Measurements from ENCODE around the gene TAS2R60. TPM values are rescaled to one million over a fixed set of nuclear protein-coding genes. Genes with fewer than 3 reads are reported as not detected.

Gene TAS2R60
- total RNA-seq, 1 experiment from 2014 or later: not detected

GRCh38 chr7:143492799-143493739 is 49.8 kb downstream of the TAS2R60 start:
- Histone ChIP-seq H3F3A (ENCODE audit: insufficient read depth, low read depth) (no peaks in the 10 kb centered on the region), H3K27me3 (ENCODE audit: insufficient read depth, low read depth) (no peaks in the 10 kb centered on the region), H2AFZ (no peak overlapping the region), H3K79me2 (ENCODE audit: low read depth) (no peaks in the 10 kb centered on the region), H3K4me3 (no peak overlapping the region), H3K4me2 (no peak overlapping the region), H3K9me2 (ENCODE audit: insufficient read depth) (no peaks in the 10 kb centered on the region; the same call in 1 of the 2 replicates), H3K27ac (no peak overlapping the region), H3K4me1 (replicated peaks; ENCODE audit: insufficient read depth) (peaks cover 12% of the 10 kb centered on the region), H4K20me1 (ENCODE audit: insufficient read depth) (no peaks in the 10 kb centered on the region), H3K36me3 (ENCODE audit: low read depth) (no peaks in the 10 kb centered on the region), H3K9me3 (ENCODE audit: insufficient read depth, low read depth) (no peaks in the 10 kb centered on the region)
- TF ChIP-seq CTCF (conservative IDR thresholded peaks at IDR 0.05): no peak
- TF ChIP-seq EZH2 (IDR thresholded peaks at IDR 0.05; ENCODE audit: low read depth): no peak
- DNase-seq: no peak
- POLR2A ChIA-PET (ENCODE audit: unreplicated experiment): no interaction called here
- intact Hi-C loops (cut with micrococcal nuclease; ENCODE audit: unreplicated experiment): no loop called here
- CTCF ChIA-PET: no interaction called here
- BruUV-seq (replicated peaks): no TSS peak

- DNase-seq: no peak
- Histone ChIP-seq H3K27ac (no peak overlapping the region), H2AFZ (no peak overlapping the region), H3K4me2 (no peak overlapping the region), H3F3A (ENCODE audit: insufficient read depth, low read depth) (no peaks in the 10 kb centered on the region), H3K36me3 (ENCODE audit: low read depth) (no peaks in the 10 kb centered on the region), H3K79me2 (ENCODE audit: low read depth) (no peaks in the 10 kb centered on the region), H3K9me3 (ENCODE audit: insufficient read depth, low read depth) (no peaks in the 10 kb centered on the region), H3K27me3 (ENCODE audit: insufficient read depth, low read depth) (no peaks in the 10 kb centered on the region), H3K4me3 (no peak overlapping the region), H3K9me2 (ENCODE audit: insufficient read depth) (no peaks in the 10 kb centered on the region; the same call in 1 of the 2 replicates), H4K20me1 (ENCODE audit: insufficient read depth) (no peaks in the 10 kb centered on the region), H3K4me1 (replicated peaks; ENCODE audit: insufficient read depth) (peaks cover 12% of the 10 kb centered on the region)
- POLR2A ChIA-PET (ENCODE audit: unreplicated experiment): no interaction called here
- TF ChIP-seq EZH2 (IDR thresholded peaks at IDR 0.05; ENCODE audit: low read depth): no peak
- no peak for TF ChIP-seq CTCF (conservative IDR thresholded peaks at IDR 0.05)
- BruUV-seq (replicated peaks): no TSS peak
- CTCF ChIA-PET: no interaction called here
- intact Hi-C loops (cut with micrococcal nuclease; ENCODE audit: unreplicated experiment): no loop called here
Observed at GRCh38 chr7:143493751-143494150, 50.5 kb downstream of the TAS2R60 start.

Other genes starting within 250 kb of the TAS2R60 start
- gene TAS2R40, start 221.4 kb upstream of the TAS2R60 start, total RNA-seq (2021): not detected in 2 replicates
- 239 and 244 TPM in 2 replicates for gene GSTK1, start 180.0 kb upstream of the TAS2R60 start, total RNA-seq (2021)
- 89.7 and 131 TPM in 2 replicates for gene TMEM139, start 158.5 kb upstream of the TAS2R60 start, total RNA-seq (2021)
- gene CASP2, start 155.1 kb upstream of the TAS2R60 start, total RNA-seq (2021): 52.7 and 67.2 TPM in 2 replicates
- gene CLCN1, start 127.3 kb upstream of the TAS2R60 start, total RNA-seq (2021): 0.15 TPM in 1 of 2 replicates, not detected in the other
- 0.65 and 0.80 TPM in 2 replicates for gene FAM131B, start 80.7 kb upstream of the TAS2R60 start, total RNA-seq (2021)
- 145 and 167 TPM in 2 replicates for gene ZYX, start 62.1 kb upstream of the TAS2R60 start, total RNA-seq (2021)
- 35.5 and 39.3 TPM in 2 replicates for gene EPHA1, start 34.6 kb upstream of the TAS2R60 start, total RNA-seq (2021)
- not detected in 2 replicates for gene TAS2R41, start 34.4 kb downstream of the TAS2R60 start, total RNA-seq (2021)
- 0.20 TPM in 1 of 2 replicates, not detected in the other for gene CTAGE15, start 128.3 kb downstream of the TAS2R60 start, total RNA-seq (2021)
- 2.5 and 3.0 TPM in 2 replicates for gene TCAF2, start 177.5 kb downstream of the TAS2R60 start, total RNA-seq (2021)

Data from PC-9 (cell line).